Stimulated activated CD4-positive, alpha-beta T cell treated with anti-CD3 and anti-CD28 coated beads, Interleukin-12 subunit alpha, Interleukin-12 subunit beta, amount 100 ng/mL, for 24 hours (primary cell): ENCODE measurements around the gene ZNF558.
"Not testable (repeated sequence)": the region's sequence is repeated elsewhere in the genome, so short reads cannot be mapped to it uniquely, and the experiment has no call there.

Experiments used
- DNase-seq, 2 experiments: peaks; one replicate each; pipeline ENCODE4 v3.0.0-alpha.2; 2020; ENCODE audit warnings: low read depth in 2 of 2

ZNF558 gene

DNA sequence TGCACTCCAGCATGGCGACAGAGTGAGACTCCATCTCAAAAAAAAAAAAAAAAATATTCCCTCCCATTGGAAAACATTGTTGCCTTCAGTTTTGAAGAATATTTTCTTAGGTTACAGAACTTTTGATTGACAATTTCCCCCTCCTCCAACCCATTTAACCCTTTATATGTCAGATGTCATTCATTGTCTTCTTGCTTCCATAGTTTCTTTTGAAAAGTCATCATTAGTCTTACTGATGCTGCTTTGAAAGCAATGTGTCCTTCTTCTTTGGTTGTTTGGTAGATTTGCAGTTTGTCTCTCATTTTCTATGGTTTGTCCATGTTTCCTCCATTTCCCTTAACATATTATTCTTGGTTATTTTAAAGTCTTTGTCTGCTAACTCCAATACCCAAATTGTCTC lies 25.4 kb downstream of the ZNF558 start:
- no peak for DNase-seq

DNA sequence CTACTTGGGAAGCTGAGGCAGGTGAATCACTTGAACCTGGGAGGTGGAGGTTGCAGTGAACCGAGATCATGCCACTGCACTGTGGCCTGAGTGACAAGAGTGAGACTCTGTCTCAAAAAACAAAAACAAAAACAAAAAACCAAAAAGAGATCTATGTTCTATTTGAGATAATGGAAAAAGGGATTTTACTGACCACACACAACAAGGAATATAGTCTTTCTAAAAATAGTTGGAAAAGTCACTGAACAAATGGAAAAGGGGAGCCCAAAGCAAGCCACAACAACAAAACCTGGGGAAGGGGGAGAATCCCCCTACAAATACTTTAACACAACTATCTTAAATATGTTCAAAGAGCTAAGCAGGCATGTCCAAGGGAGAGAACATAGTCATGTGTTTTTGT lies 37.3 kb downstream of the ZNF558 start:
- no peak for DNase-seq

DNA sequence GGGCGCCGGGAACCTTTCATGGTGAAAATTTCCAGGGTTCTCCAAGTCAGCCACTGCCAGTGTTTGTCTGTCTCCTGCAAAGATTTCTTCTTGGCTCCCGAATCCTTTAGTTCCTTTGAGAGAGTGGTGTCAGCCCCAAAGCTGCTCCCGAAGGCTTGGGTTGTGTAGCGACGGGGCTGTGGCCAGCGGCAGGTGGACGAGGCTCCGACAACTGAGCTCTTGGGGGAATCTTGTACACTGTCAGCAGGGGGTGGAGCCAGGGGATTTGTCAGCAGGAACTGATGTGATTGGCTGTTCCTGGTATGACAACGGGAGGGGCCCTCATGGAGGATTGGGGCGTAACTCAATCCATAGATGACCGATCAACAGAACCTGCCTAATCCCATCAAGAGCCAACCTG lies 58.5 kb downstream of the ZNF558 start:
- not testable (repeated sequence) for DNase-seq

DNA sequence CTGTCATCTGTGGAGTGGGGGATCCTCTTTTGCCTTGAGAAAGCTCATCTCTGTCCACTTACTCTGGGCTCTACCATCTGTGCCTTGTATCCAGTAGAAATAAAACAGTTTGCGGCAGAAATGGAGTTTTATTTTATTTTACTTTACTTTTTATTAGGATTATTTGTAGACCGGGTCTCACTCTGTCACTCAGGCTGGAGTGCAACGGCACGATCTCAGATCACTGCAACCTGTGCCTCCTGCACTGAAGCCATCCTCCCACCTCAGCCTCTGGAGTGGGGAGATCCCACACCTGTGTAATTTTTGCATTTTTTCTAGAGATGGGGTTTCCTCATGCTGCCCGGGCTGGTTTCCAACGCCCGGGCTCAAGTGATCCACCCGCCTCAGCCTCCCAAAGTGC lies 62.8 kb downstream of the ZNF558 start:
- not testable (repeated sequence) for DNase-seq

DNA sequence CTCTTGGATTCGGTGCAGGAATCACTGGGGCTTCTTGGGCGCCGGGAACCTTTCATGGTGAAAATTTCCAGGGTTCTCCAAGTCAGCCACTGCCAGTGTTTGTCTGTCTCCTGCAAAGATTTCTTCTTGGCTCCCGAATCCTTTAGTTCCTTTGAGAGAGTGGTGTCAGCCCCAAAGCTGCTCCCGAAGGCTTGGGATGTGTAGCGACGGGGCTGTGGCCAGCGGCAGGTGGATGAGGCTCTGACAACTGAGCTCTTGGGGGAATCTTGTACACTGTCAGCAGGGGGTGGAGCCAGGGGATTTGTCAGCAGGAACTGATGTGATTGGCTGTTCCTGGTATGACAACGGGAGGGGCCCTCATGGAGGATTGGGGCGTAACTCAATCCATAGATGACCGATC lies 64.8 kb downstream of the ZNF558 start:
- not testable (repeated sequence) for DNase-seq
